HG03521 (cell line): ENCODE results near the gene KLF15.

Experiments used
- ATAC-seq: cut with Tn5 transposase; IDR thresholded peaks from one replicate; pipeline ENCODE4 v1.9.1; 2021; ENCODE audit warnings: mild to moderate bottlenecking, moderate library complexity; ENCODE audit not compliant: unreplicated experiment

Gene KLF15

GRCh38 chr3:126307591-126308393 lies 49.4 kb downstream of the KLF15 start:
- no peak for ATAC-seq

- no peak for ATAC-seq
Measured at GRCh38 chr3:126306888-126307482, 50.2 kb downstream of the KLF15 start.

- no peak for ATAC-seq
Measured at GRCh38 chr3:126306397-126306796, 50.8 kb downstream of the KLF15 start.

GRCh38 chr3:126305427-126305826 lies 51.8 kb downstream of the KLF15 start:
- no peak for ATAC-seq

- no peak for ATAC-seq
Measured at GRCh38 chr3:126304704-126305103, 52.5 kb downstream of the KLF15 start.

GRCh38 chr3:126304291-126304690 lies 52.9 kb downstream of the KLF15 start:
- no peak for ATAC-seq

- ATAC-seq = no peak
Measured at GRCh38 chr3:126303272-126303671, 53.9 kb downstream of the KLF15 start.

- no peak for ATAC-seq
Measured at GRCh38 chr3:126300761-126301481, 56.3 kb downstream of the KLF15 start.

- ATAC-seq = no peak
Measured at GRCh38 chr3:126300001-126300760, 57.0 kb downstream of the KLF15 start.

GRCh38 chr3:126295407-126295939 lies 61.7 kb downstream of the KLF15 start:
- no peak for ATAC-seq

- ATAC-seq = no peak
Measured at GRCh38 chr3:126294211-126294808, 62.9 kb downstream of the KLF15 start.

GRCh38 chr3:126293370-126294082 lies 63.7 kb downstream of the KLF15 start:
- ATAC-seq = no peak
